NCI-H226 (cell line): ENCODE data around the gene FYN.

Experiments
- DNase-seq: peaks from one replicate; pipeline ENCODE4 v3.0.0-alpha.2; 2015

Gene FYN

DNA sequence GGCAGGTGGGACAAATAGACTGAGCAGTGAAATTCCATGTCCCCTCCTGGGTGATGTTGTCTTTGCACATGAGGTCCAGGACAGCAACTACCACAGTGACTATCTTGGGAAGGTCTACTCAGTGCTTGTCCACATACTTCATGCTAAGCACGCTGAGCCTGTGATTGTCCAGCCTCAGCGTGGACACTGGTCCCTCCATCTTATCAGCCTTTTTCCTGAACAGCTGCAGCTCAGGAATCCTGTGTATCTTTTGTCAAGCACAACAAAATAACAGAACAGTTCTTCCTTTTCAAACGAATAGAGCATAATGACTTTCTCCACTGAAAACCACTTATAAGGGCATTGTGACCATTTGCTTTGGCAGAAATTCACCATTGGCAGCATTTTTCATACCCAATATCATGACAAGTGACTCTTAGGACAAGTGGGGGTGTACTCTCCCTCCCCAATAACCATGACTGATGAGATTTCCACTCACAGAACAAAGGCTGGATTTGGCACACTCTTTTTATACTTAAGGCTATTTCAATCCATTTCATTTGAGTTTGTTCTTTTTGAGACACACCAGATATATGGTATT is 90.3 kb downstream of the FYN start:
- DNase-seq = no peak

DNA sequence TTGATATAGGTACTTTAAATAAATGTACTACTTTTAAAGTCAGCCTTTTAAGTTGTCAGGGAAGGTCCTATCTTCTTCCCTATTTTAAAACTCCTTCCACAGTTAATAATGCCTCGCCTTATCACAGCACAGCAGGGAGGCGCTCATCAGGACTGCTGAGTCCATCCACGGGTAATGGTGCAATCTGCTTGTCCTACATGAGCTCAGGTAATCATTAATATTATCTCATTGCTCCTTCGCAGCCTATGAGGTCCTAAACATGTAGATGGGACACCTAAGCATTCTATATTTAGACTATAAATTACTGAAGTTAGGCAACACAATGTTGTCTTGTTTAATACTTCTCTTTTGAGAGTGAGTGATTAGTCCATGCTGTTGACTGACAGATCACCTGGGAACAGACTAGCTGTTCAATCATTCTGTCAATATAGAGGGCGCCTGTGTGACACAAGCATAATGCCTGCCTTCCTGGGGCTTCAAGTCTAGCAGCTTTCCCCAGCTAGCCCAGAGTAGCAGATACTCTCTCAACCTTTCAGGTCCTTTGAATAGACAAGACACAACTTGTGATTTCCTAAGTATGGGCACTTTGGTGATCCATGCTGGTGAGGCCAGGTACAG is 91.0 kb downstream of the FYN start:
- DNase-seq = no peak

DNA sequence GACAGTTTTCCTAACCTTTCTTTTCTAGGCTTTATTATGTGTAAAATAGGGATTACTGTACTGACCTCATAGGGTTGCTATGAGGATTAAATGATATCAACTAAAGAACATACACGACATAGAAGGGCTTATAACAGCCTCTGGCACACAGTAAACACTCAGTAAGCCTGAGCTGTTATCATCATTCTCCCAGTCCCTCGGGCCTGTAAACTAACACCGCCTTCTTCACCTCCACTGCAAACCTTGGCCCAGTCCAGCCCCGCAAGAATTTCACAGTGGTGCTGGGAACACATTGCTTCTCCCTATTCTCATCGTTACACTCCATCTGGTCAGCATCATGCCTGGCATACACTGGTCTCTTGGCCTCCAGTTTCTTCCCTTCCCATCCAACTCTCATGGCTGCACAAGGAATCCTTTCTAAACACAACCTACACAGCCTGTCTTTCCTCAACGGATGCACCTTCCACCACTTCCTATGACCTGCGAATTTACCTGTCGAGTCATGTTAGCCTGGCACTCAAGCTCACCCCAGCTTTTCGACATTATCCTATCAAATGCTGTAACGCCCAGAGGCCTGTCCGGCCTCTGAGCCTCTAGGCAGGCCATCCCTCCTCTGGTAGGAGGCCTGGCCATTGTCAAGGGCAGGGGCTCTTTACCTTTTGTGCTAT is 92.1 kb downstream of the FYN start:
- DNase-seq = peak; percentile 37

DNA sequence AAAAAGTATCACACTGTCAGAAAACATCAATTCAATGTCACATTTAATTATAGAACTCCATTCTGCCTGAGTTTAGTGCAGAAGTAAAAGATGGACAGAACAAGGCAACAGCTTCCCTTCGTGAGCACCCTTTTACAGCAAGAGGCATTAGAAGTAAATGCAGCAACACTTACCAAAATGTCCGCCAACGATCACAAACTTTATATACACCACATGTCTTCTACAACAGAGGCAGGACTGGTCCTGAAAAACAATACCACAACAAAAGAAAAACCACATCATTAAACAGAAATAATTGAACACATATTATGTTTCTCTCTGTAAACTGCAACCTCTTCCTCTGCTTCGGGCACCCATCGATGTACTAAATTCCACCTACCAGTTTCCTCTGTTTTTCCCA is 92.9 kb downstream of the FYN start:
- no peak for DNase-seq

DNA sequence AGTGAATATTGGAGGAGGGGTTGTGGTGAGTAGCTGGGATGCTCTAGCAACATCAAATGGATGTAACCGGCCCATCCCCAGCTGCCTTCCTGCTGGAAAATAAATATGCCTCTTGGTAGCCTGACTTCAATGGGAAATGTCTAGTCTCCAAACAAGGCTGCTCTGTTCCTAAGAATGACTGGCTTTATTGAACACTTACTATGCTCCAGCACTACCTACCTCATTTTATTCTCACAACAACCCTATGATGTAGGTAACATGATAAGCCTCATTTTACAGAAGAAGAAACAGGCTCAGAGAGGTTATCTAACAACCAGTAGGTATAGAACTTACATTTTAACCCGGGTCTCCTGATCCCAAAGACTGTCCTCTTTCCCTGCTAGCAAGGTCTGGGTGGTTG is 93.6 kb downstream of the FYN start:
- no peak for DNase-seq

DNA sequence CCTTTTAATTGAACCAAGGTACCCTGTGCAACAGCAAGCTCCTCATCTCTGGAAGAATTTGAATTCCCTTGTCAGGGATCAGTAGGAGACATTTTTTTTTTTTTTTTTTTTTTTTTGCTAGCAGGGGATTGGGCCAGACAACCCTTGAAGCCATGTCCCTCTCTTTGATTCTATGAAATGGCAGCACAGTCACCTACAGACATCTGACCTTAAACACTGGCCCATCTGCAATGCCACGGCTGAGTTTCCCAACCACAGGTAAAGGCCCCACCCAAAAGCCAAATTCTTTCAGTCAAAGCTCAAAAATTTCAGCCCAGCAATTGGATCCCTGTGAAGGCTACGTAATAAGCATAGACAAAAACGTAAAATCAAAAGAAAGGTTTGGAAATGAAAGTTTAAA is 94.2 kb downstream of the FYN start:
- no peak for DNase-seq

DNA sequence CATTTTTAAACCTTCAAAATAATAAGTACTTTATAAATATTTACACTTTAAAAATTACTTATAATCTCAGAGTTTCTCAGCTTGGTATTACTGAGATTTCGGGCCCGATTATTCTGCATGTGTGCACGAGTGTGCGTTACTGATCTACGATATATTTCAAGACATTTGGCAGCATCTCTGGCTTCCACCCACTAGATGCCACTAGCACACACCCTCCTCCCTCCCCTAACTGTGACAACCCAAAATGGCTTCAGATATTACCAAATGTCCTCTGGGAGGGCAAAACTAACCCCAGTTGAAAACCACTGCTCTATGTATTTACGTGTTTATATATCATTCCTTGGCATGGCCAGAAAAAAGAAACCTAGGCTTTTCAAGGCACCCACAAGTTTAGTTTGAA is 95.9 kb downstream of the FYN start:
- DNase-seq = no peak

DNA sequence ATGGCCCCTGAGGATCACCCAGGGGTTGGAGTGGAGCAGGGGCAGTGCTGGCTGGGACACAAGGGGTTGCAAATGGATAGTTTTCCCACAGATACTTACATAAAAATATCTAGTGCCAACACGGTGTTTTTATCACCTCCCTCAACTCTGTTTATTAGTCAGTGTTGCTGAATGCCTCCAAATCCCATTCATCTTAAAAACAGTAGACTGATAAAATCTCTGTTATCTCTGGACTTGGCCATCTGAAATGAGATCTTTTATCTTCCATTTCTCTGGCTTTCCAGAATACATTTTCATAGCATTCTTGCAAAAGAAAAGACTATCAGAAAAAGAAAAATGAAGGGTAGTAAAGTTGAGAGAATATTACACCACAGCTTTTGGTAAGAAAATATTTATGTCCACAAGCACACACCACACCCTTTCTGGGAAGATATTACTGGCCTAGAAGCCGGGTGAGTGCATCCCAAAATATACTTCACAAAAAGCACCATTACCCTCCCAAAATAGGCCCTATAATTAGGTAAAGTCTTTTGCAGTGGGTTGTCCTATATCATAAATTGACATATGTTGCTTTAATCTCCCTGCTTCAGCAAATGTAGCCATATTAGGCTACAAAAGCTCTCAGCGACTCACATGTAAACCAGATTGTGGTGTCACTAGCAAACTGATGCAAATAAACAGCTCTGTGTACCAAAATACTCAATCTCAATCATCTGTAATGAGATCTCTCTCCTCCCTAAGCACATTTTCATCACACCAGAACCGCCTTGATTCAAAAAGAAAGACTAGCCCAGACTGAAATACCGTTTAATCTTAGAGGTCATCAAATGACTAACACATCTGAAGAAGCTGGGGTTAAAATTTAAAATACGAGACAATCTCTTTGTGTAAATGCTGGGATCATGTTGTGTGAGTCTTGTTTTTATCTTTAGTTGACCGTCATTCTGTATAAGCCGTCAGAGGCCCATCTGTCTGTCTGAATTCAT is 96.7 kb downstream of the FYN start:
- no peak for DNase-seq

DNA sequence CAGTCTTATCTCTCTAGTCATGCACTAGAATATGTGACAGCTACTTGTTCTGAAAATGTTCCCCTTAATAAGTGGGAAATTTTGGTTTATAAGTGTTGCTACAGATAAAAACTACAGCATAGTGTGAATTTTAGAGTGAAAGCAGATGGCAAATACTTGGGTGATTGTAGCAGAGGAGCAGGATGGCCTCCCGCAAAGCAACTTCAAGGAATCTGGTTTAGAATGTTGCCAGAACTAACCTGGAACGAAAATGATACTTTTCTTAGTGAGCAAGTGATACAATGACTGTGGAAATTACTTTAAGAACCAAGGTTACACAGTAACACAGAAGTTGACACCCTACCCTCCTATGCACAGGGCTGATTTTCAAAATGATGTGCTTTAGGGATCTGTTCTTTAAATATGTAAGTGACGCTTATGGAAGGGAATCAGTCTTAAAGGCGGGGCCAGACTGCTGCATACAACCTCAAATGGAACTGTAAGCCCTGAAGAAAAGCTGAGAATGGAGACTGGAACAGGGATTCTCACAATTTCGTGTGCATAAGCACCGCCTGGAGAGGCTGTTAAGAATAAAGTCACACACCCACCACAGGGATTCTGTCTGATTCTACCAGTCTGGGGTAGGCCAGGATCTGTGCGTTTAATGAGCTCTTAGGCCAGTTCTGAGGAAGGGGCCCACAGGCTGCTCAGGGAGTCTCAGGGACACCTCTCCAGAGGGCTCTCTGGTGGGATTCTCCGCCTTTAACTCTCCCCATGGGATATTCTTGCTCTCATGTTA is 97.9 kb downstream of the FYN start:
- no peak for DNase-seq

DNA sequence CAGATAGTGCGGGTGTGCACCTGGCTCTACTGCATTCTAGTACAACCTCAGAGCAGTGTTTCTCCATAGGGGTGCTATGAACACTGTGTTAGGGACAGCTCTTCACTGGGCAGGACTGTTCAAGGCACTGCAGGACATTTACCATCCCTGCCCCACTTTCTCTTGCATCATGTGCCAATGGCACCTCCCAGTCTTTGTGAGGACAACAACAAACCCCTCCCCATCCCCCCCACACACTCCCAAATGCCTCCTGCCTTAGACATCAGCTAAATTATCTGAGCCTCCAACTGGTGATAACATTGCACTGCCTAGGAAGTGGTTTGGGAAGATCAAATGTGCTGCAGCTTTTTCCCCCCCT is 98.9 kb downstream of the FYN start:
- peak; percentile 72 for DNase-seq

DNA sequence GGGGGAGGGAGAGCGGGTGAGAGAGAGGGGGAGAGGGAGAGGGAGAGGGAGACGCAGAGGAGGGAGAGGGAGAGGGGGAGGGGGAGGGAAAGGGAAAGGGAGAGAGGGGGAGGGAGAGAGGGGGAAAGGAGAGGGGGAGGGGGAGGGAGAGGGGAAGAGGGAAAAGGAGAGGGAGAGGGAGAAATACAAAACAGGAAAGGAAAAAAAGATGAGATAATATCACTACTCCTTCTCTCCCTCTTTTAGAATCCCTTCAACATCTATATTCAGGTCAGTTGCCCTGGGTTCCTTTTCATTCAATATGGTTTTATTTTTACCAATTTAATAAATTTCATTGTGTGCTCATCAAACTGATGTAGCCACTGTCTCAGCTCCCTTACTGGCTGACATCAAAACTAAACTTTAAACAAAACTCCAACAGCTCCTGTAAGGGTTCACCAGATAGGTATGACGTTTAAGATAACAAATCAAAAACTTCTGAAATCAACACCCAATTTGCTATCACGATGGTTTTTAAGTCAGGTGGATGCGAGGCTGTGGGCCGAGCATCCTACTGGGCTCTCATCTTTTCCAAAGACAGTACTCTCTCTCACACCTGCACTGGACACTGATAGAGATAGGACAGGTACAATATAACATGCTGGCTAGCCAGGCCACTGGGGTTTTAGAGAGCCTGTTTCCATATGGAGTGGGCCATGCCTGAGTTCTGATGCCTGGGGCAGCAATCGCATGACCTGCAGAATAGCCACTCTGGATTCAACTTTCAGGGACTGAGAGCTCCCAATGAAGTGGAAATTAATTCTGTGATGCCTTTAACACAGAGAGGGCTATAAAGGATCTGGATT is 99.5 kb downstream of the FYN start:
- no peak for DNase-seq

DNA sequence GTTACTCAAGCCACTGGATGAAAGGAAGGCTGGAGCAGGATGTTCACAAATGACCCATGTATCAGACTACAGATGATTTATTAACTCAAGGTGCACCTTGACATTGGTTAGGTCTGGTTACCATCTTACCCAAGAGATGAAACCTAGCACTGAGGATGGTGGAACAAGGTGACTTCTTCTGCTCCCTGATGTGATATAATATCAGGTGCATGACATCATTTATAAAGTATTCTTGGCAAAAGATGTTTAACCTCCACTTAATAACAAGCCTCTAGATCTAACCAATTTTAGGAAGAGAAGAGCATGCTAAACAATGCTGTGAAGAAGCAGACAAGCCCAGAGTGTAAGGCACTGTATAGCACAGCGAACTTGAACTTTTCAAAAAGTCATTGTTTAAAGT is 100.9 kb downstream of the FYN start:
- no peak for DNase-seq

DNA sequence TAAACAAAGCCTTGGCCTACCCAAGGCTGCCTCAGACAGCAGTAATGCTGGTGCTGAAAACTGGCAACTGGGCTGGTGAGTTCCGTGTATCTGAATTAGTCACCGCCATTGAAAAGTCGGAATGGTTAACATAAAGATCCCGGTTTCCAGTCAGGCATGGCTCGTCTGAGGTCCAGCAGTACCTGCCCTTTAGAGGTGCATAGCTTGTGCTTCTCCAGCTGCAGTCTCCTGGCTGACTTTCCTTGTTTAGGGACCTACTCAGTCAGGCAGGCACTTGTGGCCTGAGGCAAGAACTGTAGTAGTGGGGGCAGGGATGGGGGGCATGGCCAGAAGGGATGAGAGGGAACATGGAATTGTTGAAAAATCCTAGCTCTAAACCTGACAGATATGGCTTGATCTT is 101.6 kb downstream of the FYN start:
- DNase-seq = no peak

DNA sequence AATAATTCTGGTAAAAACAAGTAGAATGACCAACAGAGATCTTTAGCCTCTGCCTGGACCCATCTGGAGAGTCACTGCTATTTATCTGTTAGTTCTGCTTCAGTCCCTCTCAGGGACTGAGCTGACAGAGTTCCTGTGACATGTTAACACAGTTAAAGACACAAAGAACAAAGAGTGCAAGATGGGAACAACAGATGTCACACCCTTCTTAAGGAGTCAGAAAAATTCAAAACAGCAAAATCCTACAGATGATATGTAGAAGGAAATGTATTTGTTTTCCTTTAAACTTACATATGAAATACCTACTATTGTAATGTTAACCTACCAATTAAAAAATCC is 102.2 kb downstream of the FYN start:
- DNase-seq = no peak

DNA sequence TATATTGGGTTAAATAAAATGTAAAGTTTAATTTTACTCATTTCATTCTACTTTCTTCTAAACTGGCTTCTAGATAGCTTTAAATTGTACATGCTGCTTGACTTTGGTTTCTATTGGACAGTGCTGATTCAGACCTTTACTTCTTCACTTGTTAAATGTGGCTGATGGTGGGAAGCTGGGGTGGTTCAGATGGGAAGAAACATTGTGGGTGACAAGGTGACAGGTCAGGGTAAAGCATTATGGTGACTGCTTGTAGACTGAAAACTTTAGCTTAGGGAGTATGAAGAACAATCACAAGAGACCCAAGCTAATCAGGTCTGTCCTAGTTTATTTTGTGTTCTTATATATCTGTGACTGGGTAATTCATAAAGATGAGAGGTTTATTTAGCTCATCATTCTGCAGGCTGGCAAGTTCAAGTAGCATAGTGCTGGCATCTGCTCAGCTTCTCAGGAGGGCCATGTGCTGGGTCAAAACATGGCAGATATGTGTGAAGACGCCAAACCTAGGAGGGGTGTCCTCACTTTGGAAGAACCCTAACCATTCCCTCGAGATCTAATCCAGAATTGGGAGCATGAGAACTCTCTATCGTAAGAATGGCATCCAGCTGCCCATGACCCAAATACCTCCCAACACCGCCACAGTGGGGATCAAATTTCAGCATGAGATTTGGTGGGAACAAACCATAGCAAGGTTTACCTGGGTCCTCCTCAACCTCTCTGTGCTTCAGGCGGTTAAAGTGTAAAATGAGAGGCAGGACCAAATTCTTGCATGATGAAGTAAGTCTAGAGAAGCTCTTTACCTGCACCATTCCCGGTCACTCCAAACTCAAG is 102.8 kb downstream of the FYN start:
- no peak for DNase-seq

DNA sequence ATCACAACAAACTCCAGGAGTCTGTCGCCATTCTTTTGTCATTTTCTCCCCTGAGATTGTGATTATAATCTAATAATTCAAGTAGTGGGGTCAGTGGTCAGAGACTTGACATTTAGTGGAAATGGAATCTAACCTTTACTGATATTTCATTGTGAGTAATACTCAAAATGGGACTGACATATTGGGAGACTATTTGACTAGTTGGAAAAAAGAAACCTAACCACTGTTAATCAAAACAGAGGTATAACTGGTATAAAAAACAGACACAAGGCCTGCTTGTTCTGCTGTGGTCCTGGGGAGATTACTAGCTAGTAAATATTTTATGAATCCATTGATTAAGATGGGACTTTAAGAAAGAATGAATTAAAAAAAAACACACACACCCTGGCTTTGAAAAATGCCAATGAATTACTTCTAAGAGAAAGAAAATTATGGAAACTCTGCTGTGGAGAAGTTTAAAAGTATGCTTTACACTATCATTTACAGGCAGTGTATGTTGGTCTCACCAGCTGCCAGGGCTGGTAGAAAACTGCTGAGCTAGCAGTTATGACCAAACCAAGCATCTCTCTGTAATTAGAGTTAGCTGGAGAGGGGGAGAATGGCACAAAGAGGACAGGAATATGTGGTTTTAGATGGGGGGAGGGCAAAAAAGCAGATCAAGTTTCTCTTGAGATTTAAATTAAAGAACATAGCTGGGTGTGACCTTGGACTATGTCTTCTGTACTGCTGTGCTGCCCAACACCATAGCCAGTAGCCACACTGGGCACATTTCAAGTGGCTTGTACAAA is 103.7 kb downstream of the FYN start:
- DNase-seq = no peak

DNA sequence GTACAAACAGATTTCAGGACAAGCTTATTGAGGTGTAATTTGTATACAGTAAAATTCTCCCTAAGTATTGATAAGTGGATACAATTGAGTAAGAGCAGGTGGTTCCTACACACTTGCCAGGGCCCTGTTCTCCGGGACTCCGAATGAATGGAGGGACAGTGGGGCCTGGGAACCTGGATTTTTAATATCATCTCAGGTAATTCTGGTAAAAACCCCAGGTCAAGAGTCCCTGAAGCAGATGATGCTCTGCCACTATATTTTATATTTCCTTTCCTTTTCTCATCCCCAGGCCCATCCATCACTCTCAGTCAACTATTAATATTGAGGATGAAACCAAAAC is 104.9 kb downstream of the FYN start:
- DNase-seq = no peak

DNA sequence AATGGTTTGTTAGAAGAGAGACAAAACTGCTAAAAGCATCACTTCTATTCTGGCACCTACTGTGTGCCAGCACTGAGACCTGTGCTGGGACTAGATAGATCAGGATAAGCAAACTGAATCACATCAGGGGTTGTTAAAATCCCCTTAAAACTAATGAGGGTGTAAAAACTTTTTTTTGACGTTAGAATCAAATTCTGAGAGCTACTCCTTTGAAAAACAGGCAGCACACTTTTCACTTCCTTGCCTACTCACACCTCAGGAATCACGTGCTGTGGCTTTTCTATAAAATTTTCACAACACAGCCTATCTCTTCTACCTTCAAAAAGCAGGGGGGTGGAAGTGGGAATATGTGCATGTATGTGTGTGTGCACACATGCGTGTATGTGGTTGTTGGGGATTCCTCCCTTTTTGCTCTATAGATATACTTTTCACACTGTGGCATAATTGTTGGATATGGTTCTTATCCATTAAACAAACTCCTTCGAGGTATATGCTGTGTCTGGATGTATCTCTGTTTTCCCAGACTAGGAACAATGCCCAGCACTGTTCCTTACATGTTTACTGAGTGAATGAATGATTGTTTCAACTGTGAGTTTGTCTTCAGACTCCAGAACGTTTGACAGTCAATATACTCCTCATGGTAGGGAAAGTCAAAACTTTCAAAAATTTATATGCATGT is 105.4 kb downstream of the FYN start:
- DNase-seq = no peak

DNA sequence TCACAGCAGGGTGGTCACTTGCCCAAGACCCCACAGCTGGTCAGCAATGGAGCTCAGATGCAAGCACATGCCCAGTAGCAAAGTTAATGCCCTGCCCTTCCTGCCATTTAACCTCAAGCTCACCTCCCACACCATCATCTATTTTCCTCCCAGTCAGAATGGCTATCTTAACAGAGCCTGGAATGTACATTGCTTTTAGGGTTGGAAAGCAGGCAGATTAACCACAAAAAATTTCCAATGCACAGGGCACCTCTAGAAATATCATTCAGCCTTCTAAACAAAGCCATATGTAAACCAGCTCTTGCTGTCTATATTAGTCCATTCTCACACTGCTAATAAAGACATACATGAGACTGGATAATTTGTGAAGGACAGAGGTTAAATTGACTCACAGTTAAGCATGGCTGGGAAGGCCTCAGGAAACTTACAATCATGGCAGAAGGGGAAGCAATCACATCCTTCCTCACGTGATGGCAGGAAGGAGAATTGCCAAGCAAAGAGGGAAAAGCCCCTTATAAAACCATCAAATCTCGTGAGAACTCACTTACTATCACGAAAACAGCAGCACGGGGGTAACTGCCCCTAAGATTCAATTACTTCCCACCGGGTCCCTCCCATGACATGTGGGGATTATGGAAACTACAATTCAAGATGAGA is 106.9 kb downstream of the FYN start:
- DNase-seq = peak; percentile 68
